ENCODE measurements around the gene GGPS1.
"Not testable (repeated sequence)": the region's sequence is repeated elsewhere in the genome, so short reads cannot be mapped to it uniquely, and the experiment has no call there.

GGPS1 gene

DNA sequence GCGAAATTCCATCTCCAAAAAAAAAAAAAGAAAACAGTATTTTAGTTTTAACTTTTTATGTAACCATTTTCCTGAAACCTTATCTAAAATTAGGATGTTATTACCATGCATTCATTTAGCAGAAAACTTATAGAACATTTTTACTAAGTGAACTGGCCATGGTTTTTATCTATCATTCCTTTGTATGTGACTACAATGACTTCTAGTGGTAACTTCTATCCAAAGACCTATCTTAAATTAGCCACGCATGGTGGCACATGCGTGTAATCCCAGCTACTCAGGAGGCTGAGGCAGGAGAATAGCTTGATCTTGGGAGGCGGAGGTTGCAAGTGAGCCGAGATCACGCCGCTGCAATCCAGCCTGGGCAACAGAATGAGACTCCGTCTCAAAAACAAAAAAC lies 11.4 kb downstream of the GGPS1 start:
- DNase-seq (ENCODE audit: low read depth in 2 of 2) = no peak

DNA sequence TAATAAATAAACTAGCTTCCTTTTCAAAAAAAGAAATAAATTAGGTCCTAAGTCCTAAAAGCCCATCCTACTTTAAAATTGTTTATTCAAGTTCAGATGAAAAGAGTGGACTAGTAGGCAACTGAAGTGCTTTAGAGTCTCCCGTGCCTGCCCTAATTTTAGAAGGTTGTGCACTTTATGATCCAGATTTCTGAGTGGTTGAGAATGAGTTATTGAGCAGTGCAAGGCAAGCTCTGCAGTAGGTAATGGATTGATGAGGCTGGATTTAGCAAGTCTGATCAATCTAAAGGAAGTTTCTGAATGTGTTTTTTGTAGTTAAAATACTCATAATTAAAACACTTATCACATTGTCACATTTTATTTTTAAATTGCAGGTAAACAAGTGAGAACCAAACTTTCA lies 13.0 kb downstream of the GGPS1 start:
- DNase-seq (ENCODE audit: low read depth in 2 of 2) = no peak

DNA sequence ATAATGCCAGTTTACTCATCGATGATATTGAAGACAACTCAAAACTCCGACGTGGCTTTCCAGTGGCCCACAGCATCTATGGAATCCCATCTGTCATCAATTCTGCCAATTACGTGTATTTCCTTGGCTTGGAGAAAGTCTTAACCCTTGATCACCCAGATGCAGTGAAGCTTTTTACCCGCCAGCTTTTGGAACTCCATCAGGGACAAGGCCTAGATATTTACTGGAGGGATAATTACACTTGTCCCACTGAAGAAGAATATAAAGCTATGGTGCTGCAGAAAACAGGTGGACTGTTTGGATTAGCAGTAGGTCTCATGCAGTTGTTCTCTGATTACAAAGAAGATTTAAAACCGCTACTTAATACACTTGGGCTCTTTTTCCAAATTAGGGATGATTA lies 13.7 kb downstream of the GGPS1 start:
- no peak for DNase-seq (ENCODE audit: low read depth in 2 of 2)

DNA sequence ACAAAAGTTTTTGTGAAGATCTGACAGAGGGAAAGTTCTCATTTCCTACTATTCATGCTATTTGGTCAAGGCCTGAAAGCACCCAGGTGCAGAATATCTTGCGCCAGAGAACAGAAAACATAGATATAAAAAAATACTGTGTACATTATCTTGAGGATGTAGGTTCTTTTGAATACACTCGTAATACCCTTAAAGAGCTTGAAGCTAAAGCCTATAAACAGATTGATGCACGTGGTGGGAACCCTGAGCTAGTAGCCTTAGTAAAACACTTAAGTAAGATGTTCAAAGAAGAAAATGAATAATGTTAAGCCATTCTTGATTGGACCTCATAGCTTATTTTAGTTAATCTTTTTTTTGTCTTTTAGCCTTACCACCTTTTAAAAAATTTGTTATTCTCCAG lies 14.1 kb downstream of the GGPS1 start:
- no peak for DNase-seq (ENCODE audit: low read depth in 2 of 2)

DNA sequence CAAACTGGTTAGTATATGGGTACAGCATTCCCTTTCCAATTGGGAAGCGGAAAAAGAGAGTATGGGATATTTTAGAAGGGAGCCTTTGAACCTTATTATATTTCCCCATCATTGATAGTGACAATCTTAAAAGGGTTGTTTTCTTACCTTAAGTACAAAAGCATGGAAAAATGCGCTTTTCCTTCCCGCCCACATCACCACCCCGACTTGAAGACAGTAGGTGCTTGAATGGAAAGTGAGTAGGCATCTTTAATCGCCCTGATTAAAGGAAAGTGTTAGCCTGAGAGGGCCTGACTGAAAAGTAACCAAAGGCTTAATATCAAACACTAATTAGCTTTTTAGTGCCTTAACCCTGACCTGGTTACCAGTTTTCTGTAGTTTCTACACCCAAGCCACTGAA lies 15.4 kb downstream of the GGPS1 start:
- DNase-seq (ENCODE audit: low read depth in 2 of 2) = no peak

DNA sequence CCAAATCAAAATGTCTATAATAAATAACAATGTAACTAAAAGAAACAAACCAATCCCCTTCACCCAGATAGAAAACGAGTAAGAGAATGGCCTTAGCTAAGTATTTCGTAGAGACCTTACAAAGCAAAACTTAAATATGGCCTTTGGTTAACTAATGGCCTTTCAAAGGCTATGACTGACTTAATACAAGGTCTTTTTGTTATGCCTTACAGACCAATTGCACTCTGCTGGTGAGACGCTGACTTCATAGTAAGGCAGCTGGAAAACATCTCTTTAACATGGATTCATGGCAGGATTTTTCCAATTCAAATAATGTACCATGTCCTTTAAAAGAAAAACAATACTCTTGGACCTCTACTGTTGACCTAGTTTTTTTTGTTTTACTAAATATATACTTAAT lies 23.1 kb downstream of the GGPS1 start:
- DNase-seq (ENCODE audit: low read depth in 2 of 2) = no peak

DNA sequence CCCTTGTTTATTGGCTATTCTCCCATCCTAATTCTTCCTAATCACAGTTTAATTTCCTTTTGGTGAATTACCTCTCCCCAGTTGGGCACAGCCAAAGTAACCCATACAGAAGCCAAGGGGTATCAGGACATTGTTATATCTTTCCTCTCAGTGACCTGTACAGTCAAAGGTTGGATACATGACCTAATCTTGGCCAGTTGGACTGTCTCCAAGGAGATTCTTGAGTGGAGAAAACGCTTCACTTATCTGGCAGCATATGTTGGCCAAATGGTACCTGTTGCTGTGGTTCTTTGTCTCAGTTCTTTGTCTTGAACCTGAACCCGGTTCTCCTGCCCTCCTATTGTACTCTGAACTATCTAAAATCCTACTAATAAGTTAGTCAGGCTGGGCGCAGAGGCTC lies 23.5 kb downstream of the GGPS1 start:
- no peak for DNase-seq (ENCODE audit: low read depth in 2 of 2)

DNA sequence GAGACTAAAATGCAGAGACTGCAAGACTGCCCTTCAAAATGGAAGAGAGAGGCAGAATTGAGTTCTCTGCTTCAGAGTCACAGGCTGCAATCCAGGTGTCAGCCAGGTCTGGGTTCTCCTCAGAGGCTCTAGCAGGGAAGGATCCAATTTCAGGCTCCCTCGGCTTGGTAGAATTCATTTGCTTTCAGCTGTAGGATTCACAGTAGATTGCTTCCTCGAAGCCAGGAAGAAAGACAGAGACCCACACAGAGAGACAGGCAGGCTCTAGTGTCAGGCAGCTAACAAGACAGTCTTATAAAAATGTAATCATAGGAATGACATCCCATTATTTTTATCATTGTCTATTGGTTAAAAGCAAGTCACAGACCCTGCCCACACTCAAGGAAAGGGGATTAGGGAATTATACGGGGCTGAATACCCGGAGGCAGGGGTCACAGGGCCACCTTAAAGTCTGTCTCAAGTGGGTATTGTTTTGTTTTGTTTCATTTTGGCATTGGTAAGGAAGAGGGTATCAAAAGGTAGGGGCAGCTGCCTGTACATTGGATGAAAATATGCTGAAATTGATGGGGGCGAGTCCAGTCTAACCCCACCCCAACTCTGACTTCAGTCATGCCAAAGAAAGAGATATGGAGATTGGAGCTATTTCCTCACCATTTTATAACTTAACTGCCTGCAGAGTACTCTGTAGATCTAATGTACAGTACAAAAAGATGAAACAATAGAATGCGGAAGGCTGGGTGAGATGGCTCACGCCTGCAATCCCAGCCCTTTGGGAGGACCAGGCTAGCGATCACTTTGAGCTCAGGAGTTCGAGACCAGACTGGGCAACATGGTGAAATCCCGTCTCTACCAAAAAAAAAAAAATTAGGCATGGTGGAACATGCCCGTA lies 29.4 kb downstream of the GGPS1 start:
- DNase-seq (ENCODE audit: low read depth in 2 of 2) = no peak

DNA sequence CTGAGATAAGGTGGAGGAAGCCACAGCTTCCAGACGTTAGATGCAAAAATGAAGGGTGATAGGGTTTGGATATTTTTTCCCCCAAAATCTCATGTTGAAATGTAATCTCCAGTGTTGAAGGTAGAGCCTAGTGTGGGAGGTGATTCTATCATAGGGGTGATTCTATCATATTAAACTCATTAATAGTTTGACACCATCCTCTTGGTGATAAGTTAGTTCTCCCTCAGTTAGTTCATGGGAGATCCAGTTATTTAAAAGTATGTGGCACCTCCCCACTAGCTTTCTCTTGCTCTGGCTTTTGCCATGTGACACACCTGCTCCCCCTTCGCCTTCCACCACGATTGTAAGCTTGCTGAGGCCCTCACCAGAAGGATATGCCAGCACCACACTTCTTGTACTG lies 30.5 kb downstream of the GGPS1 start:
- DNase-seq (ENCODE audit: low read depth in 2 of 2) = no peak

DNA sequence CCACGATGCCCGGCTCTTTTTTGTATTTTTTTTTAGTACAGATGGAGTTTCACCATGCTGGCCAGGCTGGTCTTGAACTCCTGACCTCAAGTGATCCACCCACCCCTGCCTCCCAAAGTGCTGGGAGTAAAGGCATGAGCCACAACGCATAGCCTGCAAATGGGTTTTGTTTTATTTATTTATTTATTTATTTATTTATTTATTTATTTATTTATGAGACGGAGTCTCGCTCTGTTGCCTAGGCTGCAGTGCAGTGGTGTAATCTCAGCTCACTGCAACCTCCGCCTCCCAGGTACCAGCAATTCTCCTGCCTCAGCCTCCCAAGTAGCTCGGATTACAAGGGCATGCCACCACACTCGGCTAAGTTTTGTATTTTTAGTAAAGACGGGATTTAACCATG lies 35.8 kb downstream of the GGPS1 start:
- DNase-seq (ENCODE audit: low read depth in 2 of 2) = not testable (repeated sequence)

DNA sequence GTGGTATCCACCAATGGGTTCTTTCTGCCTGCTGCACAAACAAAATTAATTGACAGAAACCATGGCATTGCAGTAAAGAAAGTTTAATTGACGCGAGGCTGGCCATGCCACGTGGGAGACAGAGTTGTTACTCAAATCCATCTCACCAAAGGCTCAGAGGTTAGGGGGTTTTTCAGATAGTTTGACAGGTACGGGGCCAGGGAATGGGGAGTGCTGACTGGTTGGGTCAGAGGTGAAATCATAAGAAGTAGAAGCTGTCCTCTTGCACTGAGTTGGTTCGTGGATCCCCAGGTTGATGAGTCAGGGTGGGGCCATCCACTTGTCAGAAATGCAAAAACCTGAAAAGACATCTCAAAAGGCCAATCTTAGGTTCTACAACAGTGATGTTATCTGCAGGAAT lies 37.9 kb downstream of the GGPS1 start:
- no peak for DNase-seq (ENCODE audit: low read depth in 2 of 2)

DNA sequence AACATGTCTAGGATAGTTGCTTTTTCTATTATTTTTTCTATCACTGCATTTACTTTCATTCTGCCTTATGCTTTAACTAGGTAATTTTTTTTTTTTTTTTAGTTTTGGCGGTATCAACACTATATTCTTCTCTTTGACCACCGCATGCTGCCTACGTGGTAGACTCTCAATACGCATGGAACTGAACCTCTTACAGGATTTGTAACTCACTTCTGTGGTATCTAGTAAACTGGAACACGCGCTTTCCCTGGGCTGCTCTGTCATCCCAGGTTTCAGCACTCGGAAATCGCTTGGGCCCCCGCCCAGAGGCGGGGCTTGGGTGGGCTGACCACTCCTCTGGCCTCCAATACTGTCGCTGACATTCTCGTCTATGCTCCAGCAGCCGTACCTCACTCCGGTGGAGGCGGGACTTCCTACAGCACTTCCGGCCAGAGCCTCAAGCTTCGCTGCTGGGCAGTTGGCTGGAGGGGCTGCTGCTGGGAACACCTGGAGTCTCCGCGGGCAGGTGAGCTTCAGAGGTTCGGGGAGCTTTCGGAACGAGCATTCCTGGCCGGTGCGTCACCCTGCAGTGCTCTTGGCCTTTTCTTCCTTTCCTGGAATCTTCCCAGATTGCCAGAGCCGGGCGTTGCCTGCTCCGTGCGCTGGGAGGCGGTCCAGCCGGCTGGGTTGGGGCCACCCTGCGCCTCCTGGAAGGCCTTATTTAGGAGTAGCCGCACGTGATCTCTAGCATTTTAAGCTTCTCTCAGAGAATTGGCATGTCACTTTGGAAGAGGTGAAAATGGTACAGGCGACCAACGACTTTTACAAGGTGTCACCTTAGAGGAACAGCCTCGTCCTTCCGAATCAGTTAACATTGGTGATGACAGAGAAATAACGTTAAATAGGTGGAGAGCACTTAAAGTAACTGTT lies 38.9 kb downstream of the GGPS1 start, which contains the start of gene TBCE:
TBCE (plus strand) TSS at position 428 of the 909 bp plus-strand sequence. CDS start 12,623 bp downstream, outside the sequence.
- DNase-seq (ENCODE audit: low read depth in 2 of 2) = peak; percentile 66 to 67

DNA sequence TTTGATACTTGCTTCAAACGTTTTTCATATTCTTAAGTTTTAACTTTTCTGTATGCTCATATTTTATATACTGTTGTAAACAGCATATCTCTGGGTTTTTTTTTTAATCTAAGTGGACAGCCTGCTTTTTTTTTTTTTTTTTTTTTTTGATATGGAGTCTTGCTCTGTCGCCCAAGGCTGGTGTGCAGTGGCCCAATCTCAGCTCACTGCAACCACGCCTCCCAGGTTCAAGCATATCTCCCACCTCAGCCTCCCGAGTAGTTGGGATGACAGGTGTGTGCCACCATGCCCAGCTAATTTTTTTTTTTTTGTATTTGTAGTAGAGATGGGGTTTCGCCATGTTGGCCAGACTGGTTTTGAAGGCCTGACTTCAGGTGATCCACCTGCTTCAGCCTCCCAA lies 40.1 kb downstream of the GGPS1 start:
- DNase-seq (ENCODE audit: low read depth in 2 of 2) = no peak

DNA sequence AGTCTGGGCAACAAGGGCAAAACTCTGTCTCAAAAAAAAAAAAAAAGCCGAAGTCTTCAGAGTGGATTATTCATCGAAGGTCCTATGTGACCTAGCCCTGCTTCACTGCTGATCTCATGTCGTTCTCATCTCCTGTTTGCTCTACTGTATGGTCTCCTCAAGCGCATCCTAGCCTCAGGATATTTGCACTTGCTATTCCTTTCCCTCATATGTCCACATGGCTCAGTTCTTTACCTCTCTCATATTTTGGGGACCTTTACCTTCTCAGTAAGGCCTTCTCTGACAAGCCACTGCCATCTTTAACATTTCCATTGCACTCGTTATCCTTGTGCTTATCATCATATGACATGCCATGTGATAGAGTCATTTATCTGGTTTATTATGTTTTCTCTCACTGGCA lies 41.4 kb downstream of the GGPS1 start:
- no peak for DNase-seq (ENCODE audit: low read depth in 2 of 2)

DNA sequence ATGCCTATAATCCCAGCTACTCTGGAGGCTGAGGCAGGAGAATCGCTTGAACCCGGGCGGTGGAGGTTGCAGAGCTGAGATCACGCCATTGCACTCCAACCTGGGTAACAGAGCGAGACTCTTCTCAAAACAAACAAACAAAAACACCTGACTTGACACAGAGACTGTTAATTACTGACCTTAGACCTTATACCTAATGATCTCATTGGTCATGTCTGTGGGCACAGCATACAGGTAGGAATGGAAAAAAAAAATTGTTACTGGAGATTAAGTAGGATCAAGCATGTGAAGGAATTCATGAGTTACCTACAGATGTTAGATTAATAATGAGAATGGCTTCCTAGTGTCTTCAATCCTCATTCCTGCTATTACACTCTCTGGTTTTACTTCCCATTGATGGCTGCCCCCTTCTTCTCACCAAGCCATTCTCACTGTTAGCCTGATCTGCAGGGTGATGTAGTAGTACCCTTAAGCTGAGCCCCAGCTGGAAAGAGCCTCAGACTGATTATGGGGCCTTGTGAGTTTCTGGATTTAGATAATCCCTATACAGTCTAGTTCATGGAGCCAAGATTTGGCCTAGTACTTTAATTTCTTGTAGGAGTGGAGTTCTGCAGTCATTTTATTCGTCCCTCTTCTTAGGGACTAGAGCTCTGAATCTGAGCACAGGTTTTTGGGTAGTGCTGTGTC lies 47.7 kb downstream of the GGPS1 start:
- DNase-seq (ENCODE audit: low read depth in 2 of 2) = no peak

DNA sequence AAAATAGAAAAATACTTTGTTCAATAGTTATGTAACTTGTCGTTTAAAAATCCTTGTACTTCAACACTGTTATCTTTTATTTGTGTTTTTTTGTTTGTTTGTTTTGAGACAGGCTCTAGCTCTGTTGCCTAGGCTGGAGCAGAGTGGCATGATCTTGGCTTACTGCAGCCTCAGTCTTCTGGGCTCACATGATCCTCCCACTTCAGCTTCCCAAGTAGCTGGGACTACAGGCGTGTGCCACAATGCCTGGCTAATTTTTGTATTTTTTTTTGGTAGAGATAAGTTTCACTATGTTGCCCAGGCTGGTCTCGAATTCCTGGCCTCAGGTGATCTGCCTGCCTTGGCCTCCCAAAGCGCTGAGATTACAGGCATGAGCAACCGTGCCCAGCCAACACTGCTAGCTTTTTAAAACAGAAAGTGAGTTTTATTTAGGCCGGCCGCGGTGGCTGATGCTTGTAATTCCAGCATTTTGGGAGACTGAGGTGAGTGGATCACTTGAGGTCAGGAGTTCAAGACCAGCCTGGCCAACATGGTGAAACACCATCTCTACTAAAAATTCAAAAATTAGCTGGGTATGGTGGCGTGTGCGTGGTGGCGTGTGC lies 49.9 kb downstream of the GGPS1 start:
- not testable (repeated sequence) for DNase-seq (ENCODE audit: low read depth in 2 of 2)

DNA sequence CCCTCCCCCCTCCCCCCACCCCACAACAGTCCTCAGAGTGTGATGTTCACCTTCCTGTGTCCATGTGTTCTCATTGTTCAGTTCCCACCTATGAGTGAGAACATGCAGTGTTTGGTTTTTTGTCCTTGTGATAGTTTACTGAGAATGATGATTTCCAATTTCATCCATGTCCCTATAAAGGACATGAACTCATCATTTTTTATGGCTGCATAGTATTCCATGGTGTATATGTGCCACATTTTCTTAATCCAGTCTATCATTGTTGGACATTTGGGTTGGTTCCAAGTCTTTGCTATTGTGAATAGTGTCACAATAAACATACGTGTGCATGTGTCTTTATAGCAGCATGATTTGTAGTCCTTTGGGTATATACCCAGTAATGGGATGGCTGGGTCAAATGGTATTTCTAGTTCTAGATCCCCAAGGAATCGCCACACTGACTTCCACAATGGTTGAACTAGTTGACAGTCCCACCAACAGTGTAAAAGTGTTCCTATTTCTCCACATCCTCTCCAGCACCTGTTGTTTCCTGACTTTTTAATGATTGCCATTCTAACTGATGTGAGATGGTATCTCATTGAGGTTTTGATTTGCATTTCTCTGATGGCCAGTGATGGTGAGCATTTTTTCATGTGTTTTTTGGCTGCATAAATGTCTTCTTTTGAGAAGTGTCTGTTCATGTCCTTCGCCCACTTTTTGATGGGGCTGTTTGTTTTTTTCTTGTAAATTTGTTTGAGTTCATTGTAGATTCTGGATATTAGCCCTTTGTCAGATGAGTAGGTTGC lies 53.8 kb downstream of the GGPS1 start:
- not testable (repeated sequence) for DNase-seq (ENCODE audit: low read depth in 2 of 2)

DNA sequence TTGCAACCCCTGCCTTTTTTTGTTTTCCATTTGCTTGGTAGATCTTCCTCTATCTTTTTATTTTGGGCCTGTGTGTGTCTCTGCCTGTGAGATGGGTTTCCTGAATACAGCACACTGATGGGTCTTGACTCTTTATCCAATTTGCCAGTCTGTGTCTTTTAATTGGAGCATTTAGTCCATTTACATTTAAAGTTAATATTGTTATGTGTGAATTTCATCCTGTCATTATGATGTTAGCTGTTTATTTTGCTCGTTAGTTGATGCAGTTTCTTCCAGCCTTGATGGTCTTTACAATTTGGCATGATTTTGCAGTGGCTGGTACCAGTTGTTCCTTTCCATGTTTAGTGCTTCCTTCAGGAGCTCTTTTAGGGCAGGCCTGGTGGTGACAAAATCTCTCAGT lies 57.3 kb downstream of the GGPS1 start:
- not testable (repeated sequence) for DNase-seq (ENCODE audit: low read depth in 2 of 2)

DNA sequence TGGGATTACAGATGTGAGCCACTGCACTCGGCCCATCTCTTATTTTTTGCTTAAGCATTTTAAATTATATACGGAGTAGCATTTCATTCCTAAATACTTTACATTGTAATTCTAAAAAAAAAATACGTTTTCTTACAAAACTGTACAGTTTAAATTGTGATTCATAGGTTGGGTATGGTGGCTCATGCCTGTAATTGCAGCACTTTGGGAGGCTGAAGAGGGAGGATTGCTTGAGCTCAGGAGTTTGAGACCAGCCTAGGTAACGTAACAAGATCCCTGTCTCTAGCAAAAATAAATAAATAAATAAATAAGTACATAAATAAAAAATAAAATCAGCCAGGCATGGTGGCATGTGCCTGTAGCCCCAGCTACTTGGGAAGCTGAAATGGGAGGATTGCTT lies 63.5 kb downstream of the GGPS1 start:
- DNase-seq (ENCODE audit: low read depth in 2 of 2) = no peak
